Testis (tissue), 2 donors: Measurements from ENCODE around the gene KY.

Source experiments
- CTCF ChIP-seq, 3 experiments: fragments of 450-650 bp in 2 of 3; fragments of 200-600 bp in 1 of 3; sonication (generic) in 1 of 3; IDR thresholded peaks; one replicate each; pipeline ENCODE4 v1.5.1; 2016 to 2019; ENCODE audit warnings: antibody characterized with exemption in 3 of 3, mild to moderate bottlenecking in 2 of 3, moderate library complexity in 1 of 3
- POLR2A ChIP-seq: fragments of 450-650 bp; IDR thresholded peaks from one replicate; pipeline ENCODE4 v1.6.1; 2017; ENCODE audit warnings: antibody characterized with exemption, mild to moderate bottlenecking, moderate library complexity

- no peak for TF ChIP-seq POLR2A
- no peak for TF ChIP-seq CTCF (IDR thresholded peaks at IDR 0.05)
Observed at GRCh38 chr3:134665243-134665642, 14.4 kb upstream of the KY start.
